Measurements from ENCODE around the gene CBARP.

CBARP gene

DNA sequence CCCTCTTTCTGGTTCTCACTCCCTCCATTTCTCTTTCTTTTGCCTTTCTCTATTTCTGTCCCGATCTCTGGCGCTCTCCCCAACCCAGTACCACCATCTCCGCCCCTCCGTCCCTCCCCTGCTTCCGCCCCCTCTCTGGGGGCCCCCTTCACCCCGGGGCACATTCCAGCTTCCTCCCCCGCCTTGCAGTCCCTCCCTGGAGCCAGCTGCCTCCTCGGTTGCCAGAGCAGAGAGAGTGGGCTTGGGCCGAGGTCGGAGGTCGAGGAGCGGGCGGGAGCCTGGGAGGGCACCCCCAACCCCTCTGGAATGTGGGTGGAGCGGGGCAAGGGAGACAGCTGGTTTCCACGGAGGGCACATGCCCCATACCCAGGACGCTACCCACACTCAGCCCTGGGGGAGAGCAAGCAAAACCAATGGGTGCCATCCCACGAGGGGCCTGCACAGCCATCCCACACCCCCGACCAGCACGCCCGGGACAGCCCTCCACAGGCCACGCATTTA, 24.9 kb upstream of the CBARP start (continued):
- TF ChIP-seq ZNF513 (tag by site-specific recombination; IDR thresholded peaks at IDR 0.05) (no peak), ZNF560 (tag by site-specific recombination; IDR thresholded peaks at IDR 0.05; ENCODE audit: borderline replicate concordance) (no peak), SP7 (tag by site-specific recombination; IDR thresholded peaks at IDR 0.05) (peak; percentile 62), ZNF248 (tag by site-specific recombination; IDR thresholded peaks at IDR 0.05) (no peak), ZNF610 (tag by site-specific recombination; IDR thresholded peaks at IDR 0.05; ENCODE audit: borderline replicate concordance) (no peak), ZNF544 (tag by site-specific recombination; IDR thresholded peaks at IDR 0.05) (no peak), ZNF404 (tag by site-specific recombination; IDR thresholded peaks at IDR 0.05) (no peak), ZBTB6 (tag by site-specific recombination; IDR thresholded peaks at IDR 0.05) (no peak), ZFP69B (tag by site-specific recombination; IDR thresholded peaks at IDR 0.05) (no peak), ZNF707 (tag by site-specific recombination; IDR thresholded peaks at IDR 0.05) (no peak), ZNF416 (tag by site-specific recombination; IDR thresholded peaks at IDR 0.05) (no peak), ZNF830 (tag by site-specific recombination; IDR thresholded peaks at IDR 0.05; ENCODE audit: low read depth) (no peak), ZBTB48 (tag by site-specific recombination; IDR thresholded peaks at IDR 0.05) (no peak), ZNF501 (tag by site-specific recombination; IDR thresholded peaks at IDR 0.05) (no peak), ZBTB21 (tag by site-specific recombination; IDR thresholded peaks at IDR 0.05) (no peak), ZNF777 (tag by site-specific recombination; IDR thresholded peaks at IDR 0.05; ENCODE audit: borderline replicate concordance) (no peak), ZNF132 (tag by site-specific recombination; IDR thresholded peaks at IDR 0.05; ENCODE audit: borderline replicate concordance) (no peak), ZNF76 (tag by site-specific recombination; IDR thresholded peaks at IDR 0.05; ENCODE audit: borderline replicate concordance, low read depth) (no peak), ZNF670 (tag by site-specific recombination; IDR thresholded peaks at IDR 0.05; ENCODE audit: low read depth) (no peak), ZNF350 (tag by site-specific recombination; IDR thresholded peaks at IDR 0.05) (no peak), KLF17 (tag by site-specific recombination; IDR thresholded peaks at IDR 0.05) (peak; percentile 99; the same call in 1 of the 2 replicates), ZNF585B (tag by site-specific recombination; IDR thresholded peaks at IDR 0.05) (no peak), ZNF658 (tag by site-specific recombination; IDR thresholded peaks at IDR 0.05) (no peak), ZNF664 (tag by site-specific recombination; IDR thresholded peaks at IDR 0.05) (no peak), ZNF133 (tag by site-specific recombination; IDR thresholded peaks at IDR 0.05) (no peak), ZNF626 (tag by site-specific recombination; IDR thresholded peaks at IDR 0.05) (no peak)
- TF ChIP-seq, protein P1, sequence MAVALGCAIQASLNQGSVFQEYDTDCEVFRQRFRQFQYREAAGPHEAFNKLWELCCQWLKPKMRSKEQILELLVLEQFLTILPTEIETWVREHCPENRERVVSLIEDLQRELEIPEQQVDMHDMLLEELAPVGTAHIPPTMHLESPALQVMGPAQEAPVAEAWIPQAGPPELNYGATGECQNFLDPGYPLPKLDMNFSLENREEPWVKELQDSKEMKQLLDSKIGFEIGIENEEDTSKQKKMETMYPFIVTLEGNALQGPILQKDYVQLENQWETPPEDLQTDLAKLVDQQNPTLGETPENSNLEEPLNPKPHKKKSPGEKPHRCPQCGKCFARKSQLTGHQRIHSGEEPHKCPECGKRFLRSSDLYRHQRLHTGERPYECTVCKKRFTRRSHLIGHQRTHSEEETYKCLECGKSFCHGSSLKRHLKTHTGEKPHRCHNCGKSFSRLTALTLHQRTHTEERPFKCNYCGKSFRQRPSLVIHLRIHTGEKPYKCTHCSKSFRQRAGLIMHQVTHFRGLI (tag by site-specific recombination; IDR thresholded peaks at IDR 0.05): no peak
- TF ChIP-seq, protein P2, sequence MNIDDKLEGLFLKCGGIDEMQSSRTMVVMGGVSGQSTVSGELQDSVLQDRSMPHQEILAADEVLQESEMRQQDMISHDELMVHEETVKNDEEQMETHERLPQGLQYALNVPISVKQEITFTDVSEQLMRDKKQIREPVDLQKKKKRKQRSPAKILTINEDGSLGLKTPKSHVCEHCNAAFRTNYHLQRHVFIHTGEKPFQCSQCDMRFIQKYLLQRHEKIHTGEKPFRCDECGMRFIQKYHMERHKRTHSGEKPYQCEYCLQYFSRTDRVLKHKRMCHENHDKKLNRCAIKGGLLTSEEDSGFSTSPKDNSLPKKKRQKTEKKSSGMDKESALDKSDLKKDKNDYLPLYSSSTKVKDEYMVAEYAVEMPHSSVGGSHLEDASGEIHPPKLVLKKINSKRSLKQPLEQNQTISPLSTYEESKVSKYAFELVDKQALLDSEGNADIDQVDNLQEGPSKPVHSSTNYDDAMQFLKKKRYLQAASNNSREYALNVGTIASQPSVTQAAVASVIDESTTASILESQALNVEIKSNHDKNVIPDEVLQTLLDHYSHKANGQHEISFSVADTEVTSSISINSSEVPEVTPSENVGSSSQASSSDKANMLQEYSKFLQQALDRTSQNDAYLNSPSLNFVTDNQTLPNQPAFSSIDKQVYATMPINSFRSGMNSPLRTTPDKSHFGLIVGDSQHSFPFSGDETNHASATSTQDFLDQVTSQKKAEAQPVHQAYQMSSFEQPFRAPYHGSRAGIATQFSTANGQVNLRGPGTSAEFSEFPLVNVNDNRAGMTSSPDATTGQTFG (tag by site-specific recombination; IDR thresholded peaks at IDR 0.05; ENCODE audit: borderline replicate concordance): no peak
- TF ChIP-seq, protein P3, sequence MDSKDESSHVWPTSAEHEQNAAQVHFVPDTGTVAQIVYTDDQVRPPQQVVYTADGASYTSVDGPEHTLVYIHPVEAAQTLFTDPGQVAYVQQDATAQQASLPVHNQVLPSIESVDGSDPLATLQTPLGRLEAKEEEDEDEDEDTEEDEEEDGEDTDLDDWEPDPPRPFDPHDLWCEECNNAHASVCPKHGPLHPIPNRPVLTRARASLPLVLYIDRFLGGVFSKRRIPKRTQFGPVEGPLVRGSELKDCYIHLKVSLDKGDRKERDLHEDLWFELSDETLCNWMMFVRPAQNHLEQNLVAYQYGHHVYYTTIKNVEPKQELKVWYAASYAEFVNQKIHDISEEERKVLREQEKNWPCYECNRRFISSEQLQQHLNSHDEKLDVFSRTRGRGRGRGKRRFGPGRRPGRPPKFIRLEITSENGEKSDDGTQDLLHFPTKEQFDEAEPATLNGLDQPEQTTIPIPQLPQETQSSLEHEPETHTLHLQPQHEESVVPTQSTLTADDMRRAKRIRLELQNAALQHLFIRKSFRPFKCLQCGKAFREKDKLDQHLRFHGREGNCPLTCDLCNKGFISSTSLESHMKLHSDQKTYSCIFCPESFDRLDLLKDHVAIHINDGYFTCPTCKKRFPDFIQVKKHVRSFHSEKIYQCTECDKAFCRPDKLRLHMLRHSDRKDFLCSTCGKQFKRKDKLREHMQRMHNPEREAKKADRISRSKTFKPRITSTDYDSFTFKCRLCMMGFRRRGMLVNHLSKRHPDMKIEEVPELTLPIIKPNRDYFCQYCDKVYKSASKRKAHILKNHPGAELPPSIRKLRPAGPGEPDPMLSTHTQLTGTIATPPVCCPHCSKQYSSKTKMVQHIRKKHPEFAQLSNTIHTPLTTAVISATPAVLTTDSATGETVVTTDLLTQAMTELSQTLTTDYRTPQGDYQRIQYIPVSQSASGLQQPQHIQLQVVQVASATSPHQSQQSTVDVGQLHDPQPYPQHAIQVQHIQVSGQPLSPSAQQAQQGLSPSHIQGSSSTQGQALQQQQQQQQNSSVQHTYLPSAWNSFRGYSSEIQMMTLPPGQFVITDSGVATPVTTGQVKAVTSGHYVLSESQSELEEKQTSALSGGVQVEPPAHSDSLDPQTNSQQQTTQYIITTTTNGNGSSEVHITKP (tag by site-specific recombination; IDR thresholded peaks at IDR 0.05): no peak

All from HEK293 (cell line).